NK-92 (cell line): ENCODE data around the gene XRRA1.

Source experiments
- DNase-seq: peaks from one replicate; lab custom pipeline; 2025; ENCODE audit not compliant: unreplicated experiment; lab: John Stamatoyannopoulos, UW

XRRA1 gene

DNA sequence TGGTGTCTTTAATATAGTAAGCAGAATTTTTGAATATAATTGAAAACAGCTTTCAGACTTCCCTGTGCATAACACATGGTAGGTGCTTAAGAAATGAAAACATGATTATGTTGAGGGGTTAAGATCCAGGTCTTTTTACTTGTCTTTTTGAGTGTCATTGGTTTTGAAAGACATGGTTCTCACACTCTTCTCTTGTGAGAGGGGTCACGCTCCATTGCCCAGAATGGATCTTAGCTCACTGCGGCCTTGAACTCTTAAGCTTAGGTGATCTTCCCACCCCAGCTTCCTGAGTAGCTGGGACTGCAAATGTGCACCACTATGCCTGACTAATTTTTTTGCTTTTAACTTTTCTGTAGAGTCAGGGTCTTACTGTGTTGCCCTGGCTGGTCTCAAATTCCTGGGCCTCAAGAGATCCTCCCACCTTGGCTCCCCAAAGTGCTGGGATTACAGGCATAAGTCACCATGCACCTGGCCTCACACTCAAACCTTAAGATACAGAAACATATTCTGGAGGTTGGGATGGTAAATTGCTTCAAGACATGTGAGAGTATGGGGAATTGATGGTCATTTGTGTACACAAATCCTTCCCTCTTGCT, 1.6 kb upstream of the XRRA1 start:
- DNase-seq: no peak

DNA sequence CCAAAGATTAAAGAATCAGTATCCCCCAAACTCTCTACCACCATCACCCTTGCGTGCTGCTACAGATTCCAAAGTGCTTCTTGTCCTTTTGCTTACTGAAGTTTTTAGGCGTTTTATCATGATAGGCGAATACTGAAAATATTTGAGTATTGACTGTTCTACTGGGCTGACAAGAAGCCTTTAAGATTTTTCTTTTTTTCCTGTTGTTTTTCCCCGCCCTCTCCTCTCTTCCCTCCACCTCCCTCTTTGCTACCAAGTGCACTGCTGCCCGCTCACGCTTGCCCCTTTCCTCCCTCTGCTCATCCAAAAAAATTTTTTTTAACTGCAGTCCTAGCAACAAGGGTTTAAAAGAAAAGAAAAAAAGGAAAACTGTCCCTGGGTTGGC, 854 bp upstream of the XRRA1 start:
- no peak for DNase-seq

DNA sequence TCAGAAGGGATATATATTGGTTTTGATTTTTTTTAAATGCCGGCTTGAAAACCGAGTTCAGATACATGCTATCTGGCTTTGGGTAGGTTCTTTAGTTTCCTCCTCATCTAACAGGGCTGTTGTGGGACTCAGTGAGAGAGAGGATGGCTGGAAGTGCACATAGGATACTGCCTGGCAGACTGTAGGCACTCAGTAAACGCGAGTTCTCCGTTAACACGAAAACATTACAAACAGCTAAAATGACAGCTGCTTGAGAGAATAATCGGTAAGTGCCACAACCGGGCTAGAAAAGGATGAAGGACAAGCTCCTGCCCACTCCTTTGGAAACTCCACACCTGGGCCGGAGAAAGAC, 369 bp downstream of the XRRA1 start:
- DNase-seq: no peak

DNA sequence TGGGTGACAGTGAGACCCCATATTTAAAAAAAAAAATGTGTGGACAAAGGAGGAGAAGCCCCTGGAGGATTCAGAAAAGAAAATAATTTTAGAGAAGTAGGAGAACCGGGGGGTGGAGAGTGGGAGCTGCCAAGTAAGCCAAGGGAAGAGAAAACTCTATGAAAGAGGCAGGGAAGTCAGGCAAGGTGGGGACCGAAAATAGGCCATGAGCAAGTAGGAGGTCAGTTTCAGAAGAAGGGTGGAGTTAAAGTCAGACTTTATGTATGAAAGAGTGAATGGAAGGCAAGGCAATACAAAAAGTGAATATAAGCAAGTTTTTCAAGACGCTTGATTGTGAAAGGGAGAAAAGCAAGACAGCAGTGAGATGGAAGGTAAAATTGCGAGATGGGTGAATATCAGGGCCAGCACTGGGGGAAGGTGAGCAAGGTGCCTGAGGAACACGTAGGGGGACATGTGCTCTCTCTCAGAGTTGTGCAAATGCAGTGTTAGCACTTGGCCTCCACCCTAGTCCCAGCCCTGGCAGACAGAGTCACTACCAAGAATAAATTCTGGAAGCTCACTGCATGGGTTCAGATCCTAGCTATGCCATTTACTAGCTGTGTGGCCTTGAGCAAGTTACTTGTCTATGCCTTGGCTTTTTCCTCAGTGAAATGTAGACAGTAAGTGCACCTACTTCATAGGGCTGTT, 6.7 kb downstream of the XRRA1 start:
- no peak for DNase-seq

DNA sequence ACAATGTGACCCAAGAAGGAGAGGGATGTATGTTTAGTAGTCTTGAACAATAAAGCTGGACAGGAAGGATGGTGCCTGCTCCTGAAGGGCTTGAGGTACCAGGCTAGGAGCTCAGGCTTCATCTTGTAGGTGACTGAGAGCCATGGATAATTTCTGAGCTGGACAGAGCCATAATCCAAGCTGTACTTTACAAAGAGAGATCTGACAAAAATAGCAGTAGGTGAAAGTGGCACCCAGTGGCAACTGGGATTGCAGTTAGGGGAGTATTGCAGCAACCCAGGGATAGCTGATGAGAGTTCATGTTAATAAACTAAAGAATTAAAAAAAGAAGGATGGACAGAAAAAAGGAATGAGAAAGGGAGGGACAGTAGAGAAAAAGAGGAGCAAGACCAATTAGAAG, 7.4 kb downstream of the XRRA1 start:
- no peak for DNase-seq

DNA sequence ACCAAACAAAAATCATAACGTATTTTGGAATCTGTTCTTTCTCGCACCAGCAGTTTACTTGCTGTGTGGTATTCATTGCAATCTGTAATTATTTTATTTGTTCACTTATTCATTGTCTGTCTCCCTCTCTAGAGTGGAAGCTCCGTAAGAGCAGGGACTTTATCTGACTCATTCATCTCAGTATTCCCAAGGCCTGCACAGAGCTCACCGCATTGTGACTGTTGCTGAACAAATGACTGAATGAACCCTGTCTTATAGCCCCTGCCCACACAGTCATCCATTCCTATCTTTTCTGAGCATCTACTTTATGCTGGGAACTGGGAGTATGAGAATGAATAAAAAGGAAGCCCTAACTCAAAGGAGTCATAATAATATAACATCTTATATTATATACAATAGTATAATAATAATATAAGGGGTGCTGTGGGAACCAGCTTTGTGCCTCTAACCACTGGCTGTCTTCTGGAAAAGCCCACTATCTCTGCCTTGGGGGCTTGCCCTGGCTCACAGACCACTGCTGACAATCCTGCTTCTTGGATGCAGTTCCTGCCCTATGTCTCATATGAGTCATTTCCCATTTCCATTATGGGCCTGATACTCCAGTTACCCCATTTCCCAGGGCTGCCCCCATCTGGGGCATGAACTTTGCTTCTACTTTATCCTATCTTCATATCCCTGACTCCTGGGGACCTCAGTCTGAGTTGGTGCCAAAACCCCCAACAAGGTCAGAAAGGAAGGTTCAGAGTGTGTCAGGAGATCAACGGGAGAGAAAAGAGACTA, 11.0 kb downstream of the XRRA1 start:
- no peak for DNase-seq

DNA sequence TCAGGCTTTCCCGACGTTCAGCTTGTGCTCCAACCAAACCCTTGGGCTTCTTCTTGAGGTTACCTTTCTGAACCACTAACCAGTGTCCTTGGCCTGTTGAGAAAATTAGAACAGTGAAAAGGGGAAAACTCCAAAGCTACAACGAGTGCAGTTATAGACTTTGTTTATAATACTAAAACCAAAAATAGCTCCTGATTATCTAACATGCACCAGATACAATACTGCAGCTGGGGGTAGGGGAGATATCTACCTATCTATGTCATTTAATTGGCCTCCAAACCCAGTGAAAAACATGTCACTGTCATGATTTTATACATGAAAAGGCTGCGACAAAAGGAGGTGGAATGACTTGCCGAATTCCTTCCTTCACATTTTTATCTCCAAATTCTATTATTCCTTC, 11.9 kb downstream of the XRRA1 start:
- no peak for DNase-seq

DNA sequence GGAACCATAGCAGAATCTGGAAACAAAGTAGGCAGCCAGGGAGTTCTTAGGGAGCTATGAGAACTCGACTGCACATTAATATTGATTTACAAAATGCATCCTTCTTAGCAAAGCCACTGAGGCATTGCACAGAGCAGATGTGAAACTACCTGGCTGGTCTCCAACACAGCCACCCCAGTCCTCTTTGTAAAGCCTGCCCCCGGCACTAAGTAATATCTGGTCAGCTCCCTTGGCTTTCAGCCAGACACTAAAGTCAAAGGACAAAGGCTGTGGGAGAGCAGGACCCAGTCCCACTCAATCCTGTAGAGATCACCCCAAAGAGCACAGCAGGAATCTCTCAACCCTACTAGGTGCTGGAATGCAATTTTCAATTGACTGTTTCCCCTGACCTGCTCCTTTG, 12.8 kb downstream of the XRRA1 start:
- DNase-seq: no peak

DNA sequence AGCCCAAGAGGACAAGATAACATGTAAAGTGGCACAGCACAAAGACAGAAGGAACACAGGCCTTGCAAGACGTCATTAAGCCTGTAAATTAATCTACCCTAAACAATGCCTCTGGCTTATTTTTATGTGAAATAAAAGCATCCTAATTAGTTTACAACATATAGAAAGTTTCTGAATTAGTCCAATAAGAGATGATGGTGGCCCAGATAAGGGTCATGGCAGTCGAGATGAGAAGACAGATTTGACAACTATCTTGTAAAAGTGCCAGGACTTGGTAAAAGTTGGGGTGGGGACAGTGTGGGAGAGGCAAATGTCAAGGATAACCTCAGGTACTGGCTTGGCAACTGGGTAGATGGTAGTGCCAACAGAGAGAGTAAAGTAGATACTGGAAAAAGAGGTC, 13.6 kb downstream of the XRRA1 start:
- DNase-seq: no peak

DNA sequence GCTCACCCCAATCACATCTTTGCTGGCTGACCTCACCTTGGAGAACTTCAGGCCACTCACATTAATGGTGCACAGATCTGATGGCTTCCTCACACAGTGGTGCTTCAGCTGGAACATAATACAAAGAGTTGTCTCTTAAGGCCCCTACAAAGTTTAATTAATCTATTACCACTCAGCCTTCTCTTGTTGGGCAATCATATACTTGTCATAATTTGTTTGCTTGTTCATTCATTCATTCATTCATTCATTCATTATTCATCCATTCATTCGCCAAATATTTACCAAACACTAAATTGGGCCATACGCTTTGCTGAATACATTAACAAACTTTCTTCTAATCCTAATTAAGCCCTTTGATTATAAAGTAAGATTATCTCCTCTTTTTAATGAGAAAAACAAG, 15.1 kb downstream of the XRRA1 start:
- no peak for DNase-seq

DNA sequence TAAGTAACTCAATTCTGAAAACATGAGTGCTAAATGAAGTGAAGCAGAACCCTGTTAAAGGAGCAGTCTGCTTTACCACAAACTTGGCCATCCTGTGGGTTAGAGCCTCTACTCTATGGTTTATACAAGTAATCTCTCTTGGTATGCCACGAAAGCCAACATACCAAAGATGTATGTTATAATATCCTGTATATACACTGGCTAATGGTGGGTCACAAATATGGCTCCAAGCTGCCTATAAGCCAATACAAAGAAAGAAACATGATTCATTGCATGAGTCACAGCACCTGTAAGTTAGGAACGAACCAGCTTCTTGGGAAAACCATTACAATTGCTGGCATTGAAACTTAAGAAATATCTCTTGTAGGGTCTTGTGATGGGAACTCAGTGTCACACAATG, 16.1 kb downstream of the XRRA1 start:
- DNase-seq: no peak

DNA sequence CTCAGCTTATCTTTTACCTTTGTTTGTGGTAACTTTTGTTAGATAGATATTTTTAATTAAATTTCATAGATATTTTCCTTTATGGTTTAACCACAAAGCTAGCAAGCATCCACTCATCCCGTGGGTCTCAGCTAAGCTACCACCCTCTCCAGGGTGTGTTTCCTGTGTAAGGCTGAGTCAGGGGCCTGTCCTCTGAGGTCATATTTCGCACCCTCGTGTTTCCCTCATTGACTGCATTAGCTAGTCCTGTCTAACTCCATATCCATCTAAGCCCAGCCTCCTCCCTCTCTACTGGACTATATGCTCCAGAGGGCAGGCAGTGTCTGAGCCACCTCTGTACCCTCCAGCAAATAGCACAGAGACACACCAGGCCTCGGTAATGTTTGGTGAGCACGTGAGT, 16.7 kb downstream of the XRRA1 start:
- DNase-seq: no peak

DNA sequence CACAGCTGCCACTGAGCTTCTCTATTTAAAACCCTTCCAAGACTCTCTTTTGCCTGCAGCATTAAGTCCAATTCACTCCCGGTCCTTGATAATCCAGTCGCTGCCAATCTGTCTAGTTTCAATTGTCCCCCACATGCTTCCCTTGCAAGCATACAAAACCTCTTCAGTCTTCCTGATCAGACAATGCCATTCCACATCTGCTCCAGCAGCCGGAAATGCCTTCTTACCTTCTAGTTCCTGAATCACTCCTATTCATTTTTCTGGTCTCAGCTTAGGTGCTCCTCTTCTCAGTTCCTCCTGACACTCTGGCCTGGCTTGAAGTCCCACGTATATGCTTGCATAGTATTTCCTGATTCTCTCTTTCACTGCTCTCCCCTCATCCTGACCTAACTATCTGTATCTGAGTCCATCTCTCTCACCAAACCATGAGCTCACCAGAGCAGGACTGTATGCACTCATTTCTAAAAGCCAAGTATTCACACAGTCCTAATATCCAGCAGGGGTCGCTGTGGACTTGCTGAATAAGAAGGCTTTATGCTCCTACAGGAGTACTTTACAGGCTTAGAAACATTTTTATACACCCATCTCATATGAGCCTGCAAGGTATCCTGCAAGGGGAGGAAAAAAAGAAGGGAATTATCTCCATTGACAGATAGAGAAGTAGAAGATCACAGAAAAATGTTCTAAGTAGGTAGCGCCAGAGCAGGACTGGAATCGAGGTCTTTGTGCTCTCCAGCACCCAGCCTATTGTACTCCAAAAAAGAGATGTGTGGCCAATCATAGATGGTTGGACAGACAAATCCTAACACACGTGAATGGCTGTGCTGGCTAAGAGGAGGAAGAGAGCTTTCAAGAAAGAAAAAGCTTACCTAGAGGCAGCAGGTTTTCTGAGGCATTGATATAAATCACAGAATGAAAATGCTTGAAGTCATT, 19.2 kb downstream of the XRRA1 start:
- DNase-seq: no peak

DNA sequence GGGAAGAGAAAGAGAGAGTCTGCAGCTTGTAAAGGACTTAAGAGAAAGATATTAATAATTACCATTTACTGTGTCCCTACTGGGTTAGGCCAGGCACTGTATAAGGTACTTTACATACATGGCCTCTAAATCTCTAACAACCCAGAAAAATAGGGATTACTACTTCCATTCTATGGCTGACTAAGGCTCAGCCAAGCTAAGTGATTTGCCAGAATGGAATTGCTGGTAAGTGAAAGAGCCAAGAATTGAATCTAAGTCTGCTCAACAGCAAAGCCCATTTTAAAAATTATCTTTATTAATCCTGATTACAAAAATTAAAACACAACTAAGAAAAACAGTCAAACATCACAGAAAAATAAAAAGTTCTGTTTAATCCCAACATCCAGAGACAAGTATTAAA, 21.4 kb downstream of the XRRA1 start:
- DNase-seq: no peak

DNA sequence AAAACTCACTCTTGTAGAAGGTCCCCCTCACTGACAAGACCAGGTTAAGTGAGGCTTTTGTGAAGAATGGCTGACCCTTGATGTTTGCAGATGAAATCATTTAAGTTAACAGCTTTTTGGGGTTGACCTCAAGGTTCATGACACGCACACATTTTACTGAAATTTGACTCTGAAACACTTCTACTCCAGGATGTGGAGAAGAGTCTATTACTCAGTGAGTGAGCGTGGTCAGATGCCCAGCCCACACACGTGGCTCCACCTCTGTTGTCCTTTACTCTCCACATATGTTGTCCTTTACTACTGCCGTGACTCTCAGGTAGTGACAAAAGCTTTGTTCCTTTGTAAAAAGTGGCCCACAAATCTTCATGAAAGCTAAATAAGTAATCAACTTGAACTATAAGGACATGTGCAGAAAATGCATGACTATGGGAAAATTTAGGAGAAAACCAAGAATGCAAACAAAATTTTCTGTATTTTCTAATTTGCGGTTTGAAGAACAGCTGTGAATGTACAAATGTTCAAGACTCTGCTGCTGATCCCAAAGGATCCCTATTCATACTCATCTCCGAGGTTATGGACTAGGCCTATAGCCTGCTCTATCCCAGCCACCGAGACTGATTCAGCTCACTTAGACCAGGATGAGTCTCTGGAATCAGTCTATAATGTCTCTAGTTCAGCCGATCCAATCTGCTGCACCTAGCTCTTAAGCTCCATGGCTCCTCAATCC, 22.4 kb downstream of the XRRA1 start:
- no peak for DNase-seq

DNA sequence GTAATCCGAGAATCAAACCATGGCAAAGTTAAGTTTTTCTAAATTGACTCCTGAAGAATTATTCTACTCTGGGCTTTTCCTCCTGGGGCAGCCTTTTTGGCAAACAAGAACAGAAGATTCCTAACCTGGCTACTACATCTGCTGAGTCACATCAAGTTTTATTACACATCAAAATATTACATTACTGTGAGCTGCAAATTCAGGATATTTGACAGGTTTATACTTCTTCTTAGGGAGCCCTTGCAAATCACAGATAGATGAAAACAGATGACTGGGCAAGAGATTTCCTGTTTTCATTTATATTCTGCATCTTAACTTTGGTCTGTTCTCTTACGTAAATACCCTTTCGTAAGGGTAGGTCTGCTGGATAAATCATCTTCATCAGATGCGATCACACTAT, 23.6 kb downstream of the XRRA1 start:
- no peak for DNase-seq

DNA sequence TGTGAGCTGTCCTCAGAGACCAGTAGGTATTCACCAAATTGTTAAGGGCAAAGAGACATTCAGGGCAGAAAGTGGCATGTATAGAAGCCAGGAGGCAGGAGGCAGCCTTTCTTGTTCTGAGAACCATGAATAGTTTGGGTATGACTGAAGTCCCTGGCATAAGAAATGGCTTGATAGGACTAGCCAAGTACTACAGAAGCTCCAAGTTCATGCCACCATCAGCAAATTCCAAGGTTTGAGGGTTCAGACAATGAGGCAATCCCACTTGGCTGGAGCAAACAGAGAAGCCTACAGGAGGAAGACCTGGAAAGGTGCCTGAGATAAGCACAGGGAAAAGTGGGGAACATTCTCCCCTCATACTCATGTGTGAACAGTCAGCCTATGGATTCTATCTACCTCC, 25.8 kb downstream of the XRRA1 start:
- DNase-seq: no peak

DNA sequence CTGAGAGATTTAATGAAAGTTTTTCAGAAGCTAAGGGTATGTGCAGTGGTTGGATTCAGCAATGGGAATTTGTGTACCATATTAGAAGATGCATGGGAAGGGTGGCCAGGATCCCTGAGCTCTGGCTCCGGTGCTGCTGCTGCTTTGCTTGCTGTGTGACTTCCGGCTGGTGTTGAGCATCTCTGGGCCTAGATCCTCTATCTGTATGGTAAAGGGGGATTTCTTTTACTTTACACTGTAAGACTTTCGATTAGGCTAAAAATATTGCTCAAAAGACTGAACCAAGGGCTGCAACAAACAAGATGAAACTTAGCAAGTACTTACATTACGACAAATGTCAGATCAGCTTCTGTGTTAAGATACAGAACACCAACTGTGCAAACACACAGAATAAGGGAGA, 39.1 kb downstream of the XRRA1 start:
- no peak for DNase-seq

DNA sequence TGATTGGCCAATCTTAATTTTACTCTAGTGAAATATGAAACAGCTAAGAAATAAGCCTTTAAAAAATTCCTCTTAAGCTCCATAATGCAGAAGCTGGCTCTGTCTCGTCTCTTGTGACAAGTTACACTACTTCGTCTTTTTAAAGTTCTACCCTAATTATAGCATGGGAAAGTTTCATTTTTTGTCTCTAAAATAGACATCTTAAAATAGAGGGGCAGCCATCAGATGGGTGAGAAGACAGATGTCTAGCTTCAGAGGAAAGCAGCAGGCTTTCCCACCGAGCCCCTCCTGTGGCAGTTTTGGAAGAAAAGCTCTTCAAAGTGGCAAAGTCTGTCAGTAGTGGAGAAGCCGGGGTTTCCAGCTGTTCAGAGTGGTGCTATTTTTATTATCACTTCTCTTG, 39.5 kb downstream of the XRRA1 start:
- no peak for DNase-seq

DNA sequence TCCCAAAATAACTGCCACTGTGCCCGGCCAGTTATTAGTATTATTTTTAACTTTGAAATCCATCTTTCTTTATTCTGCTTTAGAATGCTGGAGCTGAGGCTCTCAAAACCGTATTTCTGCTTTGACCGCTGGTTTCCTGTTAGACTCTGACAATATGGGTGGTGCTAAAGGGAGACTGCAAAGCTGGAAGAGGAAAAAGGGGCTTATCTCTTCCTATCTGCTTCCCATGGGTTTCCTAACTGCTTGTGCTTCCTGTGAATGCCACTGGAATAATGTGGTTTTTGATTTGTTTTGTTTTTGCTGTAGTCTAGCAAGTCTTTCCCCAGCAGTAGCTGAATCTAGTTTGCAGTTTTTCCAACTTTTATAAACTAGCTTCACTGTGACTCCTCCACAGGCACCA, 43.6 kb downstream of the XRRA1 start:
- DNase-seq: no peak

DNA sequence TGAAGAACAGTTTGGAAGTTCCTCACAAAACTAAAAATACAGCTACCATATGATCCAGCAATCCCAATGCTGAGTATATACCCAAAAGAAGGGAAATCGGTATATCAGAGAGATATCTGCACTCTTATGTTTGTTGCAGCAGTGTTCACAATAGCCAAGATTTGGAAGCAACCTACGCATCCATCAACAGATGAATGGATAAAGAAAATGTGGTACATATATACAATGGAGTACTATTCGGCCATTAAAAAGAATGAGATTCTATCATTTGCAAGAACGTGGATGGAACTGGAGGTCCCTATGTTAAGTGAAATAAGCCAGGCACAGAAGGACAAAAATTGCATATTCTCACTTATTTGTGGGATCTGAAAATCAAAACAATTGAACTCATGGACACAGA, 46.5 kb downstream of the XRRA1 start:
- no peak for DNase-seq
